WTC11 (cell line): Measurements from ENCODE around the gene KCNIP1.

Source experiments
- CTCF ChIP-seq: fragments of 200-600 bp; IDR thresholded peaks from 2 replicates; pipeline ENCODE4 v1.8.0; 2022; ENCODE audit warnings: antibody characterized with exemption
- E2F5 ChIP-seq: sonication (generic); formaldehyde crosslinking; IDR thresholded peaks from 2 replicates; pipeline ENCODE4 v1.8.1; 2022; ENCODE audit warnings: mild to moderate bottlenecking, moderate library complexity, missing genetic modification reagents
- ESRRA ChIP-seq: sonication (generic); formaldehyde crosslinking; IDR thresholded peaks from 2 replicates; pipeline ENCODE4 v1.8.1; 2022; ENCODE audit warnings: mild to moderate bottlenecking, missing genetic modification reagents, borderline replicate concordance
- HMGXB4 ChIP-seq: sonication (generic); formaldehyde crosslinking; IDR thresholded peaks from 2 replicates; pipeline ENCODE4 v1.8.1; 2023; ENCODE audit warnings: mild to moderate bottlenecking, moderate library complexity, missing genetic modification reagents
- NFYB ChIP-seq: sonication (generic); formaldehyde crosslinking; conservative IDR thresholded peaks from 2 replicates; pipeline ENCODE4 v1.8.0; 2022; ENCODE audit warnings: low read depth, missing genetic modification reagents
- TEAD1 ChIP-seq: sonication (generic); formaldehyde crosslinking; IDR thresholded peaks from 2 replicates; pipeline ENCODE4 v1.8.0; 2022; ENCODE audit warnings: mild to moderate bottlenecking, missing genetic modification reagents
- TEAD4 ChIP-seq: sonication (generic); formaldehyde crosslinking; IDR thresholded peaks from 2 replicates; pipeline ENCODE4 v1.8.0; 2022; ENCODE audit warnings: mild to moderate bottlenecking, missing genetic modification reagents
- TF ChIP-seq, protein P1 (sequence below): sonication (generic); formaldehyde crosslinking; IDR thresholded peaks from 2 replicates; pipeline ENCODE4 v1.8.1; 2023; ENCODE audit warnings: mild to moderate bottlenecking, missing genetic modification reagents, moderate library complexity
- TF ChIP-seq, protein P2 (sequence below): sonication (generic); formaldehyde crosslinking; IDR thresholded peaks from 2 replicates; pipeline ENCODE4 v1.8.0; 2023; ENCODE audit warnings: missing genetic modification reagents
- TF ChIP-seq, protein P3 (sequence below): sonication (generic); formaldehyde crosslinking; IDR thresholded peaks from 2 replicates; pipeline ENCODE4 v1.8.1; 2023; ENCODE audit warnings: mild to moderate bottlenecking, missing genetic modification reagents, borderline replicate concordance

DNA sequence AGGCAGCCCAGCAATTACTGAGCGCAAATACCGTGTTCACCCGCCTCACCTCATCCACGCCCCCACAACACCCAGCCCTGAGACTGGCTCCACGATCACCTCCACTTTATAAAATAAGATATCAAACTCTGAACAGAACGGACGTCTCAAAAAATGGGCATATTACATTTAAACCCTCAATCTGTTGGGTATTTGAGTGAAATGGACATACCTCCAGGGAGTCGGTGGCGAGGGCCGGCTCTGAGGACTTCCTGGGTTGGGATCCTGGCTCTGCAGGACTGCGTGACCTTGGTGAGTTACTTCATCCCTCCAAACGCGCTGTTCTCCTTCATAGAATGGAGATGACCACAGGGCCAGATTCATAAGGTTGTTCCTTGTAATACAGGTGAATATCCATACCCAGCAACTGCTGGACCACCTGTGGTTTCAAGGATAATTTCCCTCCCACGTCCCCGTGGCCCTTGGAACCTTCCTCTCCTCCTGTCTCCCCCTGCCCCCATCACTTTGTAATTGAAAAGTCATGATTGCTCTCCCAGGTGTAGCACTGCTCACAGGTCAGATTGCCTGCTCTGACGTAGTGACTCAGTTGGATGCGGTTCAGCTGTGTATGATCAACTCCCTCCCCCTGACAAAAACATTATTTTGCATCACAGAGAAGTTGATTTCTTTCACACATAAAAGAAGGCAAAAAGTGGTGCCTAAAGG lies 135.6 kb downstream of the KCNIP1 start:
- TF ChIP-seq CTCF (no peak), HMGXB4 (no peak), E2F5 (no peak), ESRRA (CRISPR knock-in tag) (no peak), TEAD4 (CRISPR knock-in tag) (no peak), NFYB (CRISPR knock-in tag) (no peak), TEAD1 (CRISPR knock-in tag) (no peak)
- TF ChIP-seq, protein P1, sequence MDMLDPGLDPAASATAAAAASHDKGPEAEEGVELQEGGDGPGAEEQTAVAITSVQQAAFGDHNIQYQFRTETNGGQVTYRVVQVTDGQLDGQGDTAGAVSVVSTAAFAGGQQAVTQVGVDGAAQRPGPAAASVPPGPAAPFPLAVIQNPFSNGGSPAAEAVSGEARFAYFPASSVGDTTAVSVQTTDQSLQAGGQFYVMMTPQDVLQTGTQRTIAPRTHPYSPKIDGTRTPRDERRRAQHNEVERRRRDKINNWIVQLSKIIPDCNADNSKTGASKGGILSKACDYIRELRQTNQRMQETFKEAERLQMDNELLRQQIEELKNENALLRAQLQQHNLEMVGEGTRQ (CRISPR knock-in tag), result no peak
- TF ChIP-seq, protein P2, sequence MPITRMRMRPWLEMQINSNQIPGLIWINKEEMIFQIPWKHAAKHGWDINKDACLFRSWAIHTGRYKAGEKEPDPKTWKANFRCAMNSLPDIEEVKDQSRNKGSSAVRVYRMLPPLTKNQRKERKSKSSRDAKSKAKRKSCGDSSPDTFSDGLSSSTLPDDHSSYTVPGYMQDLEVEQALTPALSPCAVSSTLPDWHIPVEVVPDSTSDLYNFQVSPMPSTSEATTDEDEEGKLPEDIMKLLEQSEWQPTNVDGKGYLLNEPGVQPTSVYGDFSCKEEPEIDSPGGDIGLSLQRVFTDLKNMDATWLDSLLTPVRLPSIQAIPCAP, result no peak
- TF ChIP-seq, protein P3, sequence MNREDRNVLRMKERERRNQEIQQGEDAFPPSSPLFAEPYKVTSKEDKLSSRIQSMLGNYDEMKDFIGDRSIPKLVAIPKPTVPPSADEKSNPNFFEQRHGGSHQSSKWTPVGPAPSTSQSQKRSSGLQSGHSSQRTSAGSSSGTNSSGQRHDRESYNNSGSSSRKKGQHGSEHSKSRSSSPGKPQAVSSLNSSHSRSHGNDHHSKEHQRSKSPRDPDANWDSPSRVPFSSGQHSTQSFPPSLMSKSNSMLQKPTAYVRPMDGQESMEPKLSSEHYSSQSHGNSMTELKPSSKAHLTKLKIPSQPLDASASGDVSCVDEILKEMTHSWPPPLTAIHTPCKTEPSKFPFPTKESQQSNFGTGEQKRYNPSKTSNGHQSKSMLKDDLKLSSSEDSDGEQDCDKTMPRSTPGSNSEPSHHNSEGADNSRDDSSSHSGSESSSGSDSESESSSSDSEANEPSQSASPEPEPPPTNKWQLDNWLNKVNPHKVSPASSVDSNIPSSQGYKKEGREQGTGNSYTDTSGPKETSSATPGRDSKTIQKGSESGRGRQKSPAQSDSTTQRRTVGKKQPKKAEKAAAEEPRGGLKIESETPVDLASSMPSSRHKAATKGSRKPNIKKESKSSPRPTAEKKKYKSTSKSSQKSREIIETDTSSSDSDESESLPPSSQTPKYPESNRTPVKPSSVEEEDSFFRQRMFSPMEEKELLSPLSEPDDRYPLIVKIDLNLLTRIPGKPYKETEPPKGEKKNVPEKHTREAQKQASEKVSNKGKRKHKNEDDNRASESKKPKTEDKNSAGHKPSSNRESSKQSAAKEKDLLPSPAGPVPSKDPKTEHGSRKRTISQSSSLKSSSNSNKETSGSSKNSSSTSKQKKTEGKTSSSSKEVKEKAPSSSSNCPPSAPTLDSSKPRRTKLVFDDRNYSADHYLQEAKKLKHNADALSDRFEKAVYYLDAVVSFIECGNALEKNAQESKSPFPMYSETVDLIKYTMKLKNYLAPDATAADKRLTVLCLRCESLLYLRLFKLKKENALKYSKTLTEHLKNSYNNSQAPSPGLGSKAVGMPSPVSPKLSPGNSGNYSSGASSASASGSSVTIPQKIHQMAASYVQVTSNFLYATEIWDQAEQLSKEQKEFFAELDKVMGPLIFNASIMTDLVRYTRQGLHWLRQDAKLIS (CRISPR knock-in tag), result no peak
